Osteocyte (in vitro differentiated cells): ENCODE data around the gene AP3D1. TPM values are rescaled to one million over a fixed set of nuclear protein-coding genes. Genes with fewer than 3 reads are reported as not detected.

Experiments
- DNase-seq: peaks from one replicate; pipeline ENCODE4 v3.0.0; 2021; ENCODE audit warnings: mixed read lengths; ENCODE audit not compliant: unreplicated experiment; ENCODE audit errors: extremely low spot score
- H3K27ac Mint-ChIP-seq: one replicate; pipeline ENCODE4 v1.8.0; 2021; ENCODE audit warnings: mild to moderate bottlenecking, mixed read lengths; ENCODE audit not compliant: unreplicated experiment
- H3K27me3 Mint-ChIP-seq: one replicate; pipeline ENCODE4 v1.8.0; 2021; ENCODE audit warnings: mixed read lengths; ENCODE audit not compliant: unreplicated experiment
- H3K36me3 Mint-ChIP-seq: one replicate; pipeline ENCODE4 v1.8.0; 2021; ENCODE audit warnings: mixed read lengths; ENCODE audit not compliant: unreplicated experiment
- H3K4me1 Mint-ChIP-seq: one replicate; pipeline ENCODE4 v1.8.0; 2021; ENCODE audit warnings: mixed read lengths; ENCODE audit not compliant: unreplicated experiment
- H3K4me3 Mint-ChIP-seq: one replicate; pipeline ENCODE4 v1.8.0; 2021; ENCODE audit warnings: mild to moderate bottlenecking, moderate library complexity, mixed read lengths; ENCODE audit not compliant: unreplicated experiment
- H3K9me3 Mint-ChIP-seq: one replicate; pipeline ENCODE4 v1.8.0; 2021; ENCODE audit warnings: mixed read lengths; ENCODE audit not compliant: unreplicated experiment
- total RNA-seq: library from RNA; stranded (reverse); gene quantifications from 2 replicates; pipeline ENCODE4 v1.2.1, GENCODE V29; 2021
- TF ChIP-seq, protein P1 (sequence below): fragments of 200-600 bp; sonication (generic); IDR thresholded peaks from 2 replicates; pipeline ENCODE4 v1.5.0; 2021; ENCODE audit warnings: antibody characterized with exemption, mild to moderate bottlenecking, moderate library complexity

The AP3D1 gene
- total RNA-seq, 1 donor from 2014 or later = 139 TPM

DNA sequence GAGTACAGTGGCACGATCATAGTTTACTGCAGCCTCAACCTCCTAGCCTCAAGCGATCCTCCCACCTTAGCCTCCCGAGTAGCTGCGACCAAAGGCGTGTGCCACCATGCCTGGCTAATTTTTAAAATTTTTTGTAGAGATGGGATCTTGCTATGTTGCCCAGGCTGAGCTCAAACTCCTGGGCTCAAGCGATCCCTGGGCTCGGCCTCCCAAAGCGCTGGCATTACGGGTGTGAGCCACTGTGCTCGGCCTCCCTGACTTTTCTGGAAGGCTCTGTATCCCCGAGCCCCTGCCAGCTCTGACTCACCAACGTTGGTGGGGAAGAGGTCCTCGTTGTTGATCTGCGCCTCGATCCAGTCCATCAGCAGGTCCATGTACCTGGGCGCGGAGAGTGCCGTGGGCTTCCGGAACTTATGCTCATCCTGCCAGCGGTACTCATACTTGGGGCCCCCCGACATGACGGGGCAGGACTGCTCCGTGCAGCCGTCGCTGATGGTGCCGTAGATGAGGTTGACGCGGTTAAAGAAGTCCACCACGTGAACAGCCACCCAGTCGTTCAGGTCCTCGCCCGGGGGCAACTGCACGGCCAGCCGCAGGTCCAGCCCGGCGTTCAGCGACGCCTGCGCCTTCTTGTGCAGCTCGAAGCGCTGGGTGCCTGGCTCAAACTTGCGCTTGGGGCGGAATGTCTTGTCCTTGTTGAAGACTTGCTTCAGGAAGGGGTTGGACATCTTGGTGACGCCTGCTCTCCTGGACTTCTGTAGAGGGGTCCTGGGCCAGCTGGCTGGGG lies 73.3 kb downstream of the AP3D1 start:
- peaks cover 1% of the 10 kb centered on the region for H3K4me1 Mint-ChIP-seq
- no peaks in the 10 kb centered on the region for H3K27me3 Mint-ChIP-seq
- H3K4me3 Mint-ChIP-seq = no peak overlapping the region
- peaks cover 12% of the 10 kb centered on the region for H3K36me3 Mint-ChIP-seq
- DNase-seq = no peak
- TF ChIP-seq, protein P1, sequence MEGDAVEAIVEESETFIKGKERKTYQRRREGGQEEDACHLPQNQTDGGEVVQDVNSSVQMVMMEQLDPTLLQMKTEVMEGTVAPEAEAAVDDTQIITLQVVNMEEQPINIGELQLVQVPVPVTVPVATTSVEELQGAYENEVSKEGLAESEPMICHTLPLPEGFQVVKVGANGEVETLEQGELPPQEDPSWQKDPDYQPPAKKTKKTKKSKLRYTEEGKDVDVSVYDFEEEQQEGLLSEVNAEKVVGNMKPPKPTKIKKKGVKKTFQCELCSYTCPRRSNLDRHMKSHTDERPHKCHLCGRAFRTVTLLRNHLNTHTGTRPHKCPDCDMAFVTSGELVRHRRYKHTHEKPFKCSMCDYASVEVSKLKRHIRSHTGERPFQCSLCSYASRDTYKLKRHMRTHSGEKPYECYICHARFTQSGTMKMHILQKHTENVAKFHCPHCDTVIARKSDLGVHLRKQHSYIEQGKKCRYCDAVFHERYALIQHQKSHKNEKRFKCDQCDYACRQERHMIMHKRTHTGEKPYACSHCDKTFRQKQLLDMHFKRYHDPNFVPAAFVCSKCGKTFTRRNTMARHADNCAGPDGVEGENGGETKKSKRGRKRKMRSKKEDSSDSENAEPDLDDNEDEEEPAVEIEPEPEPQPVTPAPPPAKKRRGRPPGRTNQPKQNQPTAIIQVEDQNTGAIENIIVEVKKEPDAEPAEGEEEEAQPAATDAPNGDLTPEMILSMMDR = no peak
- H3K9me3 Mint-ChIP-seq = no peaks in the 10 kb centered on the region
- no peak overlapping the region for H3K27ac Mint-ChIP-seq

DNA sequence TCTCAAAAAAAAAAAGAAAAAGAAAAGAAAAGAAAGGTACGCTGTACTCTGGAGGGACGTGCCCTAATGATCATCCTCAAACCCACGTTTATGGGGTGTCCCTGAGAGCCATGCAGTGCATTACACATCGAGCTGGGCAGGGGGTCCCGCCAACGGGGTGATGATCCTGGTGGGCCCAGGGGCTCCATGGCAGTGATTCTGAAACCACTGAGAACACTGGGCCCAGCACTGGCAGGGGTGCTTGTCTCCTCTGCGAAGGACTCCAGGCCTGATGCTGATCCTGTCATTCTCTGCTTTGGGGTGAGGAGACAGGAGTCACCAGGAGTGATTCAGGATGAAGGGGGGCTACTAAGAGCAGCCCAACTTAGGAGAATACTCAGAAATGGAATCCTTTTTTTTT lies 74.0 kb downstream of the AP3D1 start:
- Mint-ChIP-seq H3K27me3 (no peaks in the 10 kb centered on the region), H3K4me1 (peaks cover 1% of the 10 kb centered on the region), H3K9me3 (no peaks in the 10 kb centered on the region), H3K27ac (no peak overlapping the region), H3K36me3 (peaks cover 16% of the 10 kb centered on the region), H3K4me3 (no peak overlapping the region)
- DNase-seq = no peak
- TF ChIP-seq, protein P1 = no peak

DNA sequence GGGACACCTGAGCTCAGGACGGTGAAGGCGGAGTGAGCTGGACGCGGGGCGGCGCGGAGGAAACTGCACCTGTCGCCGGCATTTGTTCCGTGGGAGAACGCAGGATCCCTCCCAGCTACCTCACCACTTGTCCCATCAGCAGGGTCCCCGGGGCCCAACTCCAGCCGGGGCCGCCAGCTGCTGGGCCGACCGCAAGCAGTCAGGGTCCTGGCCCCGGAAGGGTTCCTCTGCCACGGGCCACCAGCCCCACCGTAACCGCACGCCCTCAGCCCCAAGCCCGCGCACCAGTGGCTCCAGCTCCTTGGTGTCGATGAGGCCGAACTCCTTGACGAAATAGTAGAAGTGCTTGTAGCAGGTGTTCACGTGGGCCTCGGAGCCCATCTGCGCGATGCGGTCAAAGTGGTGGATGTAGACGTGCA lies 74.8 kb downstream of the AP3D1 start:
- Mint-ChIP-seq H3K27ac (no peak overlapping the region), H3K4me1 (peaks cover 1% of the 10 kb centered on the region), H3K36me3 (peaks cover 20% of the 10 kb centered on the region), H3K27me3 (no peaks in the 10 kb centered on the region), H3K9me3 (no peaks in the 10 kb centered on the region), H3K4me3 (no peak overlapping the region)
- TF ChIP-seq, protein P1 = no peak
- no peak for DNase-seq

DNA sequence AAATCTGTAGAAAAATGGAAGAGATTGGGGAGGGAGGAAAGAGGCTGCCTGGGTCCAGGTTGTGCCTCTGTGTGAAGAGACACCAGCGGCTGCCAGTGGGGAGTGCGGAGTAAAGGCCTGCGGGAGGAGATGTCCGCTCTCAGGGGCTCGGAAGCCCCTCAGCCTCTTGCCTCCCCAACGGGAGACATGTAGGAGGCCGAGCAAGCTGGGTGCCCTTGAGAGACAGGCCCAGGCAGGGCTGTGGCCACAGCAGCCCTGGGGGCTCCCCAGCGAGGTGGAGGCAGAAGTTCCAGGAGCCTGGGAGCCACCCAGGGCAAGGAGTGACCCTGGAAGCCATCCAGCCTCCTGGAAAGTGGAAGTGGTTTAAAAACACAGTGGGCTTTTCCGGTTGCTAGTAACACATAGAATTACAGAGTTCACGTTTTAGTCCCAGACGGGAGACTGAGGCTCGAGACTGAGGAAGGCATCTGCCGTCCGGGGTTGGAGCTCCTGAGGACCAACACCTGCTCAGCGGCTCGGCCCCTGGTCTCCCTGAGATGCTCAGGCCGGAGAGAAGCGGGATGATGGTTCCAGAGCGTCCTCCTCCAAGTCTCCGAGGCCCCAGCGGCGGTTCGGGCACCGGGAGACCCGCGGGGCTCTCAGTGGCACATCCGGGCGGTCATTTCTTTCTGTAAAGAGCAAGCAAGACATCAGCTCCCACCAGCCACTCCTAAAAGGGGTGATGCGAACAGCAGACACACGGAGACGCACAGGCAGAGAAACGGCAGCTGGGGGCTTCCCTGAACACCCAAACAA lies 78.4 kb downstream of the AP3D1 start:
- TF ChIP-seq, protein P1 = no peak
- Mint-ChIP-seq H3K27me3 (no peaks in the 10 kb centered on the region), H3K36me3 (peaks cover 23% of the 10 kb centered on the region), H3K4me3 (no peak overlapping the region), H3K9me3 (no peaks in the 10 kb centered on the region), H3K4me1 (peaks cover 5% of the 10 kb centered on the region), H3K27ac (no peak overlapping the region)
- no peak for DNase-seq
